Measurements from ENCODE around the gene DAGLA. TPM values are rescaled to one million over a fixed set of nuclear protein-coding genes. Genes with fewer than 3 reads are reported as not detected.
"Not testable (repeated sequence)": the region's sequence is repeated elsewhere in the genome, so short reads cannot be mapped to it uniquely, and the experiment has no call there.

The DAGLA gene
- total RNA-seq, 1 donor from 2014 or later, result 8.7 TPM

GRCh38 chr11:61656347-61657077 lies 23.7 kb upstream of the DAGLA start:
- Mint-ChIP-seq H3K4me3 (ENCODE audit: low read depth) (no peak overlapping the region), H3K4me1 (ENCODE audit: low read depth) (peaks cover 41% of the 10 kb centered on the region), H3K36me3 (ENCODE audit: insufficient read depth) (no peaks in the 10 kb centered on the region), H3K9me3 (ENCODE audit: low read depth) (no peaks in the 10 kb centered on the region), H3K27ac (peak overlapping the region; percentile 95), H3K27me3 (no peaks in the 10 kb centered on the region)
- no peak for TF ChIP-seq CTCF (IDR thresholded peaks at IDR 0.05; ENCODE audit: unreplicated experiment)
- no peak for DNase-seq (ENCODE audit: low spot score, unreplicated experiment)

GRCh38 chr11:61657566-61658290 lies 22.5 kb upstream of the DAGLA start:
- Mint-ChIP-seq H3K9me3 (ENCODE audit: low read depth) (no peaks in the 10 kb centered on the region), H3K36me3 (ENCODE audit: insufficient read depth) (no peaks in the 10 kb centered on the region), H3K4me1 (ENCODE audit: low read depth) (peaks cover 36% of the 10 kb centered on the region), H3K27me3 (no peaks in the 10 kb centered on the region), H3K27ac (no peak overlapping the region), H3K4me3 (ENCODE audit: low read depth) (no peak overlapping the region)
- no peak for TF ChIP-seq CTCF (IDR thresholded peaks at IDR 0.05; ENCODE audit: unreplicated experiment)
- no peak for DNase-seq (ENCODE audit: low spot score, unreplicated experiment)

GRCh38 chr11:61659413-61660196 lies 20.6 kb upstream of the DAGLA start:
- Mint-ChIP-seq H3K4me1 (ENCODE audit: low read depth) (peaks cover 25% of the 10 kb centered on the region), H3K27ac (no peak overlapping the region), H3K9me3 (ENCODE audit: low read depth) (no peaks in the 10 kb centered on the region), H3K27me3 (no peaks in the 10 kb centered on the region), H3K36me3 (ENCODE audit: insufficient read depth) (no peaks in the 10 kb centered on the region), H3K4me3 (ENCODE audit: low read depth) (no peak overlapping the region)
- DNase-seq (ENCODE audit: low spot score, unreplicated experiment), result no peak
- TF ChIP-seq CTCF (IDR thresholded peaks at IDR 0.05; ENCODE audit: unreplicated experiment), result no peak

GRCh38 chr11:61660997-61661396 lies 19.2 kb upstream of the DAGLA start:
- Mint-ChIP-seq H3K4me1 (ENCODE audit: low read depth) (peaks cover 14% of the 10 kb centered on the region), H3K27ac (peak overlapping the region; percentile 86)
- DNase-seq (ENCODE audit: low spot score, unreplicated experiment), result not testable (repeated sequence)

More at GRCh38 chr11:61660997-61661396, 19.2 kb upstream of the DAGLA start:
- not testable (repeated sequence) for H3K27me3 Mint-ChIP-seq; H3K9me3 Mint-ChIP-seq (ENCODE audit: low read depth); H3K4me3 Mint-ChIP-seq (ENCODE audit: low read depth); H3K36me3 Mint-ChIP-seq (ENCODE audit: insufficient read depth)
- peak; percentile 34 for TF ChIP-seq CTCF (IDR thresholded peaks at IDR 0.05; ENCODE audit: unreplicated experiment)
